Omental fat pad (tissue), 4 donors: ENCODE data around the gene HMGA1. TPM values are rescaled to one million over a fixed set of nuclear protein-coding genes. Genes with fewer than 3 reads are reported as not detected.

ENCODE experiments used
- ATAC-seq: fragments of 150-250 bp; one replicate; pipeline ENCODE4 v1.9.1; 2016; ENCODE audit warnings: mild to moderate bottlenecking, moderate library complexity; ENCODE audit not compliant: low FRiP score
- DNase-seq: peaks from one replicate; pipeline ENCODE4 v3.0.0-alpha.2; 2019; ENCODE audit warnings: low spot score
- small RNA-seq: library from RNA; depleted of rRNA; stranded (forward); fragments of <200 nt; gene quantifications from one replicate; pipeline ENCODE3, GENCODE V24; 2016
- total RNA-seq, 4 donors: library from RNA; depleted of rRNA; stranded (reverse); fragments of >200 nt; gene quantifications; one replicate each; pipeline ENCODE4 v1.1.0, GENCODE V29; 2016
- TF ChIP-seq, protein P1 (sequence below), 3 donors: fragments of 450-650 bp; IDR thresholded peaks; one replicate each; pipeline ENCODE4 v1.5.1; 2016 to 2017; ENCODE audit warnings: antibody characterized with exemption in 3 of 3, mild to moderate bottlenecking in 3 of 3, moderate library complexity in 2 of 3

Gene HMGA1
- total RNA-seq, 4 donors from 2014 or later: 15.6 to 80.7 (median 31.3) TPM

DNA sequence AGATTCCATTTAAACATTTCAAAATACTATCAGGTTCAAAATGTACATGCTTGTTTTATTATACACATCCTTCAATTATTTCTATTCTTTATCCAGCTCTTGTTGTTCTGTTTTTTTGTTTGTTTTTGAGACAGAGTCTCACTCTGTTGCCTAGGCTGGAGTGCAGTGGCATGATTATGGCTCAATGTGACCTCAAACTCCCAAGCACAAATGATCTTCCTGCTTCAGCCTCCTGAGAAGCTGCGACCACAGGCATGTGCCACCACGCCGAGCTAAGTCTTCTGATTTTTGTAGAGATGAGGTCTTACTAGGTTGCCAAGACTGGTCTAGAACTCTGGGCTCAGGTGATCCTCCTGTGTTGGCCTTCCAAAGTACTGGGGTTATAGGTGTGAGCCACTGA lies 56.3 kb downstream of the HMGA1 start:
- ATAC-seq (no peak), DNase-seq (no peak)
- TF ChIP-seq, protein P1, sequence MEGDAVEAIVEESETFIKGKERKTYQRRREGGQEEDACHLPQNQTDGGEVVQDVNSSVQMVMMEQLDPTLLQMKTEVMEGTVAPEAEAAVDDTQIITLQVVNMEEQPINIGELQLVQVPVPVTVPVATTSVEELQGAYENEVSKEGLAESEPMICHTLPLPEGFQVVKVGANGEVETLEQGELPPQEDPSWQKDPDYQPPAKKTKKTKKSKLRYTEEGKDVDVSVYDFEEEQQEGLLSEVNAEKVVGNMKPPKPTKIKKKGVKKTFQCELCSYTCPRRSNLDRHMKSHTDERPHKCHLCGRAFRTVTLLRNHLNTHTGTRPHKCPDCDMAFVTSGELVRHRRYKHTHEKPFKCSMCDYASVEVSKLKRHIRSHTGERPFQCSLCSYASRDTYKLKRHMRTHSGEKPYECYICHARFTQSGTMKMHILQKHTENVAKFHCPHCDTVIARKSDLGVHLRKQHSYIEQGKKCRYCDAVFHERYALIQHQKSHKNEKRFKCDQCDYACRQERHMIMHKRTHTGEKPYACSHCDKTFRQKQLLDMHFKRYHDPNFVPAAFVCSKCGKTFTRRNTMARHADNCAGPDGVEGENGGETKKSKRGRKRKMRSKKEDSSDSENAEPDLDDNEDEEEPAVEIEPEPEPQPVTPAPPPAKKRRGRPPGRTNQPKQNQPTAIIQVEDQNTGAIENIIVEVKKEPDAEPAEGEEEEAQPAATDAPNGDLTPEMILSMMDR (IDR thresholded peaks at IDR 0.05): no peak

DNA sequence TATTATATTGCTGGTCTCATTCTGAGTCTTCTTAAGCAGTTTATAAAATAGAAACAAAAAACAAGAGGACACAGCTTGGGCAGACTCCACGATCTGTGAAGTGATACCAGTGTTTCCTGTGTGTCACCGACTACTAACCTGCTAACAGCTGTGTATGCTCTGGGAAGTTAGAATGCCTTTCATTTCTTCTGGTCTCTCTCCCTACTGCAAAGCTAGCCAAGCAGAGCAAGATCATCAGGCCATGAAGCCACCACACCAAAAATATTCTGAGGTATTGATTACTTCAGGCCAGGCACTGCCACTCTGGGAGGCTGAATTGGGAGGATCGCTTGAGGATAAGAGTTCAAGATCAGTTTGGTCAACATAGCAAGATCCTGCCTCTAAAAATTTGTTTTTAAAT lies 59.0 kb downstream of the HMGA1 start:
- ATAC-seq (no peak), DNase-seq (no peak)
- TF ChIP-seq, protein P1 (IDR thresholded peaks at IDR 0.05): no peak

Small RNA genes within 50 kb of the gene (small RNA-seq; reads per million reads assigned to genes)
- gene MIR6835: not detected

Other genes starting within 250 kb of the HMGA1 start
- gene GRM4, start 90.8 kb upstream of the HMGA1 start, total RNA-seq: under 1 TPM in 1 of 4 donors, not detected in 3; 0.60 TPM
- gene SMIM29, start 12.1 kb downstream of the HMGA1 start, total RNA-seq: 10 to 100 TPM; 11.8 to 23.8 (median 17.2) TPM
- gene NUDT3, start 155.8 kb downstream of the HMGA1 start, total RNA-seq: 10 to 100 TPM; 21.3 to 46.0 (median 28.5) TPM
- 1,000 to 10,000 TPM; 1,698 to 2,828 (median 2,343) TPM for gene RPS10, start 189.2 kb downstream of the HMGA1 start, total RNA-seq
- gene PACSIN1, start 229.2 kb downstream of the HMGA1 start, total RNA-seq: not detected